A673 (cell line): ENCODE measurements around the gene ZP2. TPM values are rescaled to one million over a fixed set of nuclear protein-coding genes. Genes with fewer than 3 reads are reported as not detected.

Source experiments
- BruUV-seq: library from RNA; stranded (reverse); fragments of 400-500 nt; replicated peaks from 2 replicates; lab custom pipeline; 2021; lab: Mats Ljungman, UMichigan
- CTCF ChIA-PET: fragments of 300-600 bp; sonication (Branson Sonifier 250); formaldehyde crosslinking; loops from one replicate; lab custom pipeline; 2022; ENCODE audit warnings: antibody characterized with exemption; lab: Charles Lee
- POLR2A ChIA-PET: fragments of 300-600 bp; sonication (Branson Sonifier 250); formaldehyde crosslinking; loops from one replicate; lab custom pipeline; 2022; ENCODE audit warnings: antibody characterized with exemption; ENCODE audit not compliant: low non-redundant PET; lab: Charles Lee
- DNase-seq: peaks from one replicate; pipeline ENCODE4 v3.0.0-alpha.2; 2015; ENCODE audit warnings: low spot score
- H3K27ac ChIP-seq: fragments of 200-600 bp; sonication (generic); 2 replicates; pipeline ENCODE4 v1.5.1; 2016; ENCODE audit warnings: mixed run types, low read depth, mild to moderate bottlenecking, mixed read lengths, antibody characterized with exemption, low read length; ENCODE audit not compliant: poor library complexity, severe bottlenecking
- H3K27me3 ChIP-seq: fragments of 200-600 bp; sonication (generic); replicated peaks from 2 replicates; pipeline ENCODE4 v1.6.1; 2017; ENCODE audit warnings: mixed run types, low read depth, mild to moderate bottlenecking, mixed read lengths, antibody characterized with exemption, low read length; ENCODE audit not compliant: insufficient read depth, poor library complexity
- H3K36me3 ChIP-seq: fragments of 200-600 bp; sonication (generic); 2 replicates; pipeline ENCODE4 v1.6.1; 2016; ENCODE audit warnings: mixed run types, mild to moderate bottlenecking, mixed read lengths, antibody characterized with exemption, low read length; ENCODE audit not compliant: insufficient read depth, poor library complexity, severe bottlenecking
- H3K4me1 ChIP-seq: fragments of 200-600 bp; sonication (generic); 2 replicates; pipeline ENCODE4 v1.6.1; 2017; ENCODE audit warnings: mixed run types, mild to moderate bottlenecking, mixed read lengths, antibody characterized with exemption, low read length; ENCODE audit not compliant: insufficient read depth, poor library complexity, severe bottlenecking
- H3K4me3 ChIP-seq: fragments of 200-600 bp; sonication (generic); 2 replicates; pipeline ENCODE4 v1.5.1; 2016; ENCODE audit warnings: low read depth, mixed run types, mild to moderate bottlenecking, mixed read lengths, low read length; ENCODE audit not compliant: poor library complexity, severe bottlenecking
- H3K9me3 ChIP-seq: fragments of 200-600 bp; sonication (generic); 2 replicates; pipeline ENCODE4 v1.6.1; 2016; ENCODE audit warnings: mixed run types, low read depth, mild to moderate bottlenecking, mixed read lengths, antibody characterized with exemption, low read length; ENCODE audit not compliant: poor library complexity, severe bottlenecking
- EZH2 ChIP-seq: fragments of 200-600 bp; sonication (generic); IDR thresholded peaks from 2 replicates; pipeline ENCODE4 v1.6.1; 2017; ENCODE audit warnings: borderline replicate concordance, low read depth, mild to moderate bottlenecking, mixed read lengths, antibody characterized with exemption, low read length; ENCODE audit not compliant: poor library complexity, severe bottlenecking
- intact Hi-C: fragments of 100-400 bp; cut with micrococcal nuclease; formaldehyde crosslinking; loops from one replicate; pipeline ENCODE4 v1.10.0; 2022; ENCODE audit not compliant: unreplicated experiment
- total RNA-seq: library from RNA; stranded (reverse); gene quantifications from 2 replicates; pipeline ENCODE4 v1.2.3, GENCODE V29; 2021
- TF ChIP-seq, protein P1 (sequence below): fragments of 300-800, 200-600 bp; sonication (generic); conservative IDR thresholded peaks from 2 replicates; pipeline ENCODE4 v1.5.1; 2017; ENCODE audit warnings: low read depth, mild to moderate bottlenecking, antibody characterized with exemption, low read length, moderate library complexity, mixed read lengths

Gene ZP2
- total RNA-seq, 1 experiment from 2014 or later, result not detected

DNA sequence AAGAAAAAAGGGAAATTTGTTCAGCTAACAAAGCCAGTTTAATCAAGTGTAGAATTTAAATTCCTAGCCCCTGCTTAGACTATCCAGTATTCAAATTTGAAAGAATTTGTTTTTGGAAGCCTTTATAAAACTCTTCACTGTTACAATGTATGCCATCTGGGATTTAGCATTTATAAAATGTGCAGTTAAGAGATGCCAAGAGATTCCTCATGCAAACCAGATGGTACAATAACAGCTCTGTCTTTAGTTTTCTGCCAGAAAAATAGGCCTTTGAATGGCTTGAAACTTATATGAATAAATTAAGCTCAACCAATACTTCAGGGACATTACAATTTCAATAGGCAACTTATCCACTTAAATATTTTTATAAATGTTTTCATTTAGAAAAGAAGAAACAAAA is 15.4 kb upstream of the ZP2 start:
- H3K27ac ChIP-seq, result no peak overlapping the region
- BruUV-seq, result no TSS peak
- H3K4me1 ChIP-seq, result no peaks in the 10 kb centered on the region
- no peaks in the 10 kb centered on the region for H3K36me3 ChIP-seq
- TF ChIP-seq, protein P1, sequence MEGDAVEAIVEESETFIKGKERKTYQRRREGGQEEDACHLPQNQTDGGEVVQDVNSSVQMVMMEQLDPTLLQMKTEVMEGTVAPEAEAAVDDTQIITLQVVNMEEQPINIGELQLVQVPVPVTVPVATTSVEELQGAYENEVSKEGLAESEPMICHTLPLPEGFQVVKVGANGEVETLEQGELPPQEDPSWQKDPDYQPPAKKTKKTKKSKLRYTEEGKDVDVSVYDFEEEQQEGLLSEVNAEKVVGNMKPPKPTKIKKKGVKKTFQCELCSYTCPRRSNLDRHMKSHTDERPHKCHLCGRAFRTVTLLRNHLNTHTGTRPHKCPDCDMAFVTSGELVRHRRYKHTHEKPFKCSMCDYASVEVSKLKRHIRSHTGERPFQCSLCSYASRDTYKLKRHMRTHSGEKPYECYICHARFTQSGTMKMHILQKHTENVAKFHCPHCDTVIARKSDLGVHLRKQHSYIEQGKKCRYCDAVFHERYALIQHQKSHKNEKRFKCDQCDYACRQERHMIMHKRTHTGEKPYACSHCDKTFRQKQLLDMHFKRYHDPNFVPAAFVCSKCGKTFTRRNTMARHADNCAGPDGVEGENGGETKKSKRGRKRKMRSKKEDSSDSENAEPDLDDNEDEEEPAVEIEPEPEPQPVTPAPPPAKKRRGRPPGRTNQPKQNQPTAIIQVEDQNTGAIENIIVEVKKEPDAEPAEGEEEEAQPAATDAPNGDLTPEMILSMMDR, result no peak
- TF ChIP-seq EZH2, result no peak
- intact Hi-C loops, result no loop called here
- H3K27me3 ChIP-seq, result peaks cover 68% of the 10 kb centered on the region
- POLR2A ChIA-PET, result no interaction called here
- no peak overlapping the region for H3K4me3 ChIP-seq
- no peak for DNase-seq
- no peaks in the 10 kb centered on the region for H3K9me3 ChIP-seq
- CTCF ChIA-PET, result no interaction called here

DNA sequence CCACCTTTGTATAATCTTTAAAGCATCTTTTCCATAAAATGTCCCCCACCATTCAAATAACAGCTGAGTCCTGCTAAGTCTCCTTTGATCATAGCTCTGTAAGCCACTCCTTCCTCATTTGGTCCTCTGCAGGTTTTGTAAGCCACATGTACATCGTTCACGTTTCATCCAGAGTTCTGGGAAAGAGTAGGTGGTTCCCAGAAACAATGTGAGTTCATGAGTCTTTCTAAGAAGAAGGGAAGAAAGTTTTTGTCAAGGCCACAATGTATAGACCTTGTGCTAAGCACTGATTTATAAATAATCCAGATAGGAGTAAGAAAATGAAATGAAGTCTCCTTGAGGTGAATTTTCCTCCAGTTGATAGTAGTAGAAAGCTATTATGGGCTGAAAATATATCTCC is 13.4 kb upstream of the ZP2 start:
- DNase-seq, result no peak
- POLR2A ChIA-PET, result no interaction called here
- TF ChIP-seq, protein P1, result no peak
- TF ChIP-seq EZH2, result no peak
- Histone ChIP-seq H3K27me3 (peaks cover 51% of the 10 kb centered on the region), H3K4me3 (no peak overlapping the region), H3K27ac (no peak overlapping the region), H3K9me3 (no peaks in the 10 kb centered on the region), H3K36me3 (no peaks in the 10 kb centered on the region), H3K4me1 (no peaks in the 10 kb centered on the region)
- BruUV-seq, result no TSS peak
- CTCF ChIA-PET, result no interaction called here
- intact Hi-C loops, result no loop called here

DNA sequence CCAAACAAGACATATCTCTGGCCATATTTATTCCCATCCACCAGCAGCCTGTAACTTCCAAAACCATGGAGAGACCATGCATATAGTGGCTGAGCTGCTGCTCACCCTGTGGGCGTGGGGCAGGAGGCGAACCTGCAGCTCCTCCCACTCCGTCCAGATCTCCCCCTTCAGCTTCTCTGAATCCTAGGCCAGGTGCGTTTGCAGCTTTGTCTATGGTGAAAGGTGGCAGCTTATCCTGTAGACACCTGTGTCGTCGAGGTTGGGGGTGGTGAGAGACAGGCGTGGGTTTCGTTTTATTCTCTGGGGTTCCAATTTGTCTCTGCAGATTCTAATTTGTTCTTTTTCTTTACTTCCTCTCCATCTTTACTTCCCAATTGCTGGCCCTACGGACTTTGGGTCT is 12.4 kb upstream of the ZP2 start:
- no TSS peak for BruUV-seq
- ChIA-PET POLR2A (no interaction called here), CTCF (no interaction called here)
- DNase-seq, result no peak
- Histone ChIP-seq H3K27me3 (peaks cover 41% of the 10 kb centered on the region), H3K9me3 (no peaks in the 10 kb centered on the region), H3K27ac (no peak overlapping the region), H3K36me3 (no peaks in the 10 kb centered on the region), H3K4me1 (no peaks in the 10 kb centered on the region), H3K4me3 (no peak overlapping the region)
- intact Hi-C loops, result no loop called here
- TF ChIP-seq, protein P1, result no peak
- TF ChIP-seq EZH2, result no peak
